Measurements from ENCODE around the gene ATXN2L.
"Not testable (repeated sequence)": the region's sequence is repeated elsewhere in the genome, so short reads cannot be mapped to it uniquely, and the experiment has no call there.

Gene ATXN2L

GRCh38 chr16:28822520-28823290, at the start of gene ATXN2L:
Gene ATXN2L (plus strand): TSS chr16:28822999. CDS start chr16:28823260, 261 bp downstream.
- DNase-seq = peak; percentile 66 to 74

- not testable (repeated sequence) for DNase-seq
Observed at GRCh38 chr16:28781697-28782096, 41.1 kb upstream of the ATXN2L start.

GRCh38 chr16:28782357-28782756, 40.4 kb upstream of the ATXN2L start:
- DNase-seq = not testable (repeated sequence)

GRCh38 chr16:28802235-28803019, 20.4 kb upstream of the ATXN2L start:
- DNase-seq = not testable (repeated sequence)

- DNase-seq = not testable (repeated sequence)
Observed at GRCh38 chr16:28807445-28808120, 15.2 kb upstream of the ATXN2L start.

GRCh38 chr16:28820016-28820415, 2.8 kb upstream of the ATXN2L start:
- DNase-seq = no peak

- DNase-seq = not testable (repeated sequence)
Observed at GRCh38 chr16:28820546-28820945, 2.3 kb upstream of the ATXN2L start.

GRCh38 chr16:28821874-28822519, 802 bp upstream of the ATXN2L start:
- DNase-seq = no peak

- no peak for DNase-seq
Observed at GRCh38 chr16:28823291-28823872, 583 bp downstream of the ATXN2L start.

GRCh38 chr16:28823873-28824716, 1.3 kb downstream of the ATXN2L start:
- DNase-seq = peak; percentile 71 to 83

- DNase-seq = no peak
Observed at GRCh38 chr16:28824717-28824973, 1.8 kb downstream of the ATXN2L start.

- no peak for DNase-seq
Observed at GRCh38 chr16:28826141-28826540, 3.3 kb downstream of the ATXN2L start.

GRCh38 chr16:28829747-28830146, 6.9 kb downstream of the ATXN2L start:
- no peak for DNase-seq

GRCh38 chr16:28830531-28830930, 7.7 kb downstream of the ATXN2L start:
- no peak for DNase-seq

- no peak for DNase-seq
Observed at GRCh38 chr16:28834349-28834748, 11.6 kb downstream of the ATXN2L start.

- no peak for DNase-seq
Observed at GRCh38 chr16:28834873-28835863, 12.4 kb downstream of the ATXN2L start.

- DNase-seq = no peak
Observed at GRCh38 chr16:28835864-28836760, 13.3 kb downstream of the ATXN2L start.

GRCh38 chr16:28836761-28837064, 13.9 kb downstream of the ATXN2L start:
- no peak for DNase-seq

- DNase-seq = no peak
Observed at GRCh38 chr16:28837672-28838557, 15.1 kb downstream of the ATXN2L start.
